ENCODE results near the gene BMPR1B. TPM values are rescaled to one million over a fixed set of nuclear protein-coding genes. Genes with fewer than 3 reads are reported as not detected.

The BMPR1B gene
- total RNA-seq, 4 donors from 2014 or later: 0.17 to 0.88 (median 0.35) TPM

- no peak for TF ChIP-seq CTCF (IDR thresholded peaks at IDR 0.05; ENCODE audit: low read depth)
Measured at GRCh38 chr4:94811643-94812042, 53.9 kb downstream of the BMPR1B start.

GRCh38 chr4:94813221-94813620 is 55.5 kb downstream of the BMPR1B start:
- TF ChIP-seq CTCF (IDR thresholded peaks at IDR 0.05; ENCODE audit: low read depth): no peak

GRCh38 chr4:94814237-94814636 is 56.5 kb downstream of the BMPR1B start:
- no peak for TF ChIP-seq CTCF (IDR thresholded peaks at IDR 0.05; ENCODE audit: low read depth)

GRCh38 chr4:94819371-94820168 is 61.8 kb downstream of the BMPR1B start:
- TF ChIP-seq CTCF (IDR thresholded peaks at IDR 0.05; ENCODE audit: low read depth): no peak

- no peak for TF ChIP-seq CTCF (IDR thresholded peaks at IDR 0.05; ENCODE audit: low read depth)
Measured at GRCh38 chr4:94826206-94826605, 68.5 kb downstream of the BMPR1B start.

GRCh38 chr4:94827481-94828110 is 69.8 kb downstream of the BMPR1B start:
- TF ChIP-seq CTCF (IDR thresholded peaks at IDR 0.05; ENCODE audit: low read depth): no peak

GRCh38 chr4:94828882-94829281 is 71.1 kb downstream of the BMPR1B start:
- no peak for TF ChIP-seq CTCF (IDR thresholded peaks at IDR 0.05; ENCODE audit: low read depth)

Measured in subcutaneous adipose tissue (tissue), 4 donors.